Activated B cell treated with CpG ODN at 0.5 μM for 24 hours (primary cell): ENCODE data around the gene AKNA. TPM values are rescaled to one million over a fixed set of nuclear protein-coding genes. Genes with fewer than 3 reads are reported as not detected.

Experiments
- ATAC-seq: fragments of 200-7000 bp; cut with Tn5 transposase; one replicate; pipeline ENCODE4 v1.10.0; 2021; ENCODE audit warnings: low read depth, mild to moderate bottlenecking, moderate library complexity
- CTCF ChIA-PET: fragments of 350-600 bp; sonication (Branson Sonifier 250); formaldehyde crosslinking; loops from one replicate; lab custom pipeline; 2021; ENCODE audit warnings: antibody characterized with exemption; lab: Charles Lee
- POLR2A ChIA-PET: fragments of 350-600 bp; sonication (Branson Sonifier 250); formaldehyde crosslinking; loops from one replicate; lab custom pipeline; 2021; ENCODE audit warnings: antibody characterized with exemption; lab: Charles Lee
- DNase-seq: peaks from one replicate; pipeline ENCODE4 v3.0.0; 2022
- H3K27ac Mint-ChIP-seq: one replicate; pipeline ENCODE4 v1.8.0; 2020; ENCODE audit warnings: mixed read lengths
- H3K27me3 Mint-ChIP-seq: one replicate; pipeline ENCODE4 v1.8.0; 2021; ENCODE audit warnings: mixed read lengths
- H3K36me3 Mint-ChIP-seq: one replicate; pipeline ENCODE4 v1.8.0; 2021; ENCODE audit warnings: low read depth, mixed read lengths
- H3K4me1 Mint-ChIP-seq: one replicate; pipeline ENCODE4 v1.8.0; 2021; ENCODE audit warnings: mixed read lengths
- H3K4me3 Mint-ChIP-seq: one replicate; pipeline ENCODE4 v1.8.0; 2020; ENCODE audit warnings: mild to moderate bottlenecking, mixed read lengths
- H3K9me3 Mint-ChIP-seq: one replicate; pipeline ENCODE4 v1.8.0; 2020; ENCODE audit warnings: mixed read lengths
- intact Hi-C: fragments of 100-400 bp; cut with micrococcal nuclease; formaldehyde crosslinking; loops from one replicate; pipeline ENCODE4 v1.15.1; 2024
- total RNA-seq: library from RNA; stranded (reverse); gene quantifications from 2 replicates; pipeline ENCODE4 v1.2.3, GENCODE V29; 2022
- TF ChIP-seq, protein P1 (sequence below): fragments of 200-600 bp; IDR thresholded peaks from one replicate; pipeline ENCODE4 v1.8.0; 2022; ENCODE audit warnings: antibody characterized with exemption, mild to moderate bottlenecking

AKNA gene
- total RNA-seq, 1 donor from 2014 or later = 322 TPM

DNA sequence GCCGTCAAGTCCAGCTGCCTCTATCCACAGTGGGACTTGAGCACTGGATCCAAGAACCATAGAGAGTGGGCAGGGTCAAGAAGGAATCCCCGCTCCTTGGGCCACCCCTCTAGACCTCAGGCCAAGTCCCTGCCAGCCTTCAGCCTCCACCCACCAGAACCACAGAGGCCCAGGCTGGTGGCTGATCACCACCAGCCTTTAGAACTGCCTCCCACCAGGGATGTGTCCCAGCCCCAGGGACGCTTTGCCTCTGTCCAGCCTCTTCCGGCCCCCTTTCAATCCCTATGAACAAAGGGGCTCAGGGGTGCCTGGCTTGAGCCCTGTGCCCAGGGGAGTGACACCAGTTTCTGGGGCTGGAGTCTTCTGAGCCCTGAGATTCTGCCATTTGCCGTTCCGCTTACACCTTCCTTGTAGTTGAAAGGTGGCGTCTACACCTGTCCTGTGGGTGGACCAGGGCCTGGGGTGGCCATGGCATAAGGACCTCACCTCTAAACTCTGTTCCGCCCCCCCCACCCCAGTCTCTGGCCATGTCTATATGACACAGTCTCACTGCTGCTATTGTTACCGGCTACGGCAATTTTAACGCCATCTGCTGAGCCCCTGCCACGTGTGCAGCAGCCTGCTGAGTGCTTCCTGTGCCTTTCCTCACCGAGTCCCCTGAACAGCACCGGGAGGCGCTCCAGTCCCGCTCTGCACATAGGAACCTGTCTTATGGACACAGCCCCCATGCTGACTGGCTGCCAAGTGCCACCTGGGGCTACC, 100.6 kb downstream of the AKNA start:
- ChIA-PET POLR2A (no interaction called here), CTCF (no interaction called here)
- Mint-ChIP-seq H3K27me3 (peaks cover 4% of the 10 kb centered on the region), H3K27ac (no peak overlapping the region), H3K9me3 (no peaks in the 10 kb centered on the region), H3K4me3 (no peak overlapping the region), H3K4me1 (peaks cover 2% of the 10 kb centered on the region), H3K36me3 (no peaks in the 10 kb centered on the region)
- intact Hi-C loops = no loop called here
- ATAC-seq (no peak), DNase-seq (no peak)
- TF ChIP-seq, protein P1, sequence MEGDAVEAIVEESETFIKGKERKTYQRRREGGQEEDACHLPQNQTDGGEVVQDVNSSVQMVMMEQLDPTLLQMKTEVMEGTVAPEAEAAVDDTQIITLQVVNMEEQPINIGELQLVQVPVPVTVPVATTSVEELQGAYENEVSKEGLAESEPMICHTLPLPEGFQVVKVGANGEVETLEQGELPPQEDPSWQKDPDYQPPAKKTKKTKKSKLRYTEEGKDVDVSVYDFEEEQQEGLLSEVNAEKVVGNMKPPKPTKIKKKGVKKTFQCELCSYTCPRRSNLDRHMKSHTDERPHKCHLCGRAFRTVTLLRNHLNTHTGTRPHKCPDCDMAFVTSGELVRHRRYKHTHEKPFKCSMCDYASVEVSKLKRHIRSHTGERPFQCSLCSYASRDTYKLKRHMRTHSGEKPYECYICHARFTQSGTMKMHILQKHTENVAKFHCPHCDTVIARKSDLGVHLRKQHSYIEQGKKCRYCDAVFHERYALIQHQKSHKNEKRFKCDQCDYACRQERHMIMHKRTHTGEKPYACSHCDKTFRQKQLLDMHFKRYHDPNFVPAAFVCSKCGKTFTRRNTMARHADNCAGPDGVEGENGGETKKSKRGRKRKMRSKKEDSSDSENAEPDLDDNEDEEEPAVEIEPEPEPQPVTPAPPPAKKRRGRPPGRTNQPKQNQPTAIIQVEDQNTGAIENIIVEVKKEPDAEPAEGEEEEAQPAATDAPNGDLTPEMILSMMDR = no peak

DNA sequence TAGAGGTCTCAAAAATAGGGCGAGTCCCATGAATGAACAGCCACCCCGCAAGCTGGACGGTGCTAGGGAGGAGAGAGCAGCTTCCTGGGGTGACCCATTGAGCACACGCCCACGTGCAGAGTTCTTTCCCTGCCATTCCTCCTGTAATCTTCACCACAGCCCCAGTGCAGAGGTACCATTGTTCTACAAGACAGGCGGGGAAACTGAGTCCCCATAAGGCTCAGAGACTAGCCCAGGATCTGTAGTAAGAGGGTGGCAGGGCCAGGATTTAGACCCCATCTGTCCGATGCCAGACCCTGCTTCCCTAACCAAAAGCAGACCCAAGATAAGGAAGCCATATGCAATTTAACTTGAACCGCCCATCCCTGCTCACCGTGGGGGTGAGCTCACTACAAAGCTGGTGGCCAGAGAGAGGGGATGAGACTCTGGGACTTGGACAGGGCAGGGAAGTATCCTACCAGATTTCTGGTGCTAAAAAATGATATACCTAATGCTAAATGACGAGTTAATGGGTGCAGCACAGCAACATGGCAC, 101.6 kb downstream of the AKNA start:
- ChIA-PET CTCF (interaction anchor here (0.8 kb wide), 1 partner anchor 204 kb away, joined by 3 read pairs; no protein-coding TSS in a partner anchor), POLR2A (no interaction called here)
- no peak for ATAC-seq
- Mint-ChIP-seq H3K9me3 (no peaks in the 10 kb centered on the region), H3K27me3 (peaks cover 4% of the 10 kb centered on the region), H3K27ac (no peak overlapping the region), H3K4me3 (no peak overlapping the region), H3K36me3 (no peaks in the 10 kb centered on the region), H3K4me1 (peaks cover 2% of the 10 kb centered on the region)
- DNase-seq = no peak
- intact Hi-C loops = no loop called here
- TF ChIP-seq, protein P1 = no peak

DNA sequence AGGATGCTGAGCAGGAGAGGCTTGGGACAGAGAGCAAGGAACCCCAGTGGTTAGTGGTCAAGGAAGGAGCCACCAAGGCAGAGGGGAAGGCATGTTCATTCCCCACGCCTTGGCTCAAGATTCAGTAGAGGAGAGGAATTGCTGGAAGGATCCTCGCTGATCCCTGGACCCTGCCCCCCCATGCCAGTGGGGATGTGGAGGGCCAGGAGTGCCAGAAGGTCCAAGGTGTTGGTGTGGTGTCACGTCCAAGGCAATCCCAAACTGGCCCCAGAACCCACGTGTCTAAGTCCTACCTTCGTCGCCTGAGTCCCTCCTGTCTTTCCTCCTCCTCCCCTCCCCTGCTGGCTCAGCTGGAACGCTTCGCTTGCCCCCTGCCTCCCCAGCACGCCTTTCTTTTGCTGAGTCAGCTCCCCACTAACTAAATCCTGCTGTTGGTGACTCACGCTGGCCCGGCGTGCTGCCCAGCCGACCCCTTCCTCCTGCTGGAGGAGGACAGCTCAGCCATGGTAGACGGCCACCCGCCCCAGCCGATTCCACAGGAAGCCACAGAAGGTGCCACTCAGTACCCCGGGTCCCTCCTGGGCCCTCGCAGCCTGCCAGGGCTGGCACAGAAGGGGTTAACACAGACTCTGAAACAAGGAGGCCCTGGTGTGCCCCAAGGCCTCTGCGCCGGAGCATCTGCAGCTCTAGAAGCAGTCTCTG, 102.5 kb downstream of the AKNA start:
- Mint-ChIP-seq H3K4me1 (no peaks in the 10 kb centered on the region), H3K9me3 (no peaks in the 10 kb centered on the region), H3K36me3 (no peaks in the 10 kb centered on the region), H3K27ac (no peak overlapping the region), H3K4me3 (no peak overlapping the region), H3K27me3 (peaks cover 1% of the 10 kb centered on the region)
- DNase-seq (no peak), ATAC-seq (no peak)
- POLR2A ChIA-PET = no interaction called here
- CTCF ChIA-PET = interaction anchor here (0.8 kb wide), 1 partner anchor 203 kb away, joined by 3 read pairs; no protein-coding TSS in a partner anchor
- intact Hi-C loops = no loop called here
- TF ChIP-seq, protein P1 = no peak

DNA sequence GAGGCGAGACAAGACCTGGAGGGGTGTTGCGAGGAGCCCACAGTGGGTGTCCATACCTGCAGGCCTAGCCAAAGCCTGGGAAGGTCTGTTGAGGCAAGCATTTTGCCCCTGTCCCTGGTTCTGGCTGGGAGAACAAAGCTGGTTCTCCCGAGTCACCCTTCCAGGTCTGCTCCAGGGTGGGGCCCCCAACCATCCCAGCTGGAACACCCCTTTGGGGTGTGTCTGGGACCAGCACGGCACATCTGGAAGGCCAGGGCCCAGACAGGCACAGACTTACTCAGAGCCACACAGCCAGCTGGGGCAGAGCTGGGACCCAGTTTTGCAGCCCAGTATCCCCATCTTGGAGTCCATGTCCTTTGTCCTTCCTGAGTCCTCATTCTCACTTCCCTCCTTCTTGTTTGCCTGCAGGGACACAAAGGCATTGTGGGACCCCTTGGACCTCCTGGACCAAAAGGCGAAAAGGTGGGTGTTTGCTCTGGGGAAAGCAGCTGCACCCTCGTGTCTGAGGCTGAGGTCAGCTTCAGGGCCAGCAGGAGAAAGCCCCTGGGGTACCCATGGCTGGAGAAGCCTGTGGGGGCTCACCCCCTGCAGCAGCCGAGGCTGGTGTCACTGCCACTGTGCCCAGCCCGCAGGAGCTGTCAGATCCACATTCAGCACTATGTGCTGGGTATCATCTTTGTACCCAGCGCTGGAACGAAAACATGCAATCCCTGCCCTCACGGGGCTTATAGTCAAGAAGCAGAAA, 103.3 kb downstream of the AKNA start:
- H3K4me1 Mint-ChIP-seq = no peaks in the 10 kb centered on the region
- ChIA-PET CTCF (interaction anchor here (0.5 kb wide), 1 partner anchor 144 kb away, joined by 3 read pairs; no protein-coding TSS in a partner anchor), POLR2A (no interaction called here)
- no peaks in the 10 kb centered on the region for H3K36me3 Mint-ChIP-seq
- TF ChIP-seq, protein P1 = no peak
- peaks cover 1% of the 10 kb centered on the region for H3K27me3 Mint-ChIP-seq
- intact Hi-C loops = no loop called here
- no peak for ATAC-seq
- H3K27ac Mint-ChIP-seq = no peak overlapping the region
- H3K9me3 Mint-ChIP-seq = no peaks in the 10 kb centered on the region
- no peak overlapping the region for H3K4me3 Mint-ChIP-seq
- no peak for DNase-seq

Other genes starting within 250 kb of the AKNA start
- gene COL27A1, start 232.4 kb downstream of the AKNA start, total RNA-seq = 0.33 and 0.44 TPM in 2 replicates
- gene ORM1, start 64.9 kb downstream of the AKNA start, total RNA-seq = not detected in 2 replicates
- not detected in 2 replicates for gene ORM2, start 58.1 kb downstream of the AKNA start, total RNA-seq
- 12.4 and 14.5 TPM in 2 replicates for gene WHRN, start 117.5 kb upstream of the AKNA start, total RNA-seq
- 68.4 and 70.2 TPM in 2 replicates for gene ATP6V1G1, start 199.8 kb upstream of the AKNA start, total RNA-seq
- 32.0 and 34.6 TPM in 2 replicates for gene TMEM268, start 223.3 kb upstream of the AKNA start, total RNA-seq